ENCODE measurements around the gene MLKL.

The MLKL gene

GRCh38 chr16:74742051-74742481 lies 41.4 kb upstream of the MLKL start:
- TF ChIP-seq CTCF (IDR thresholded peaks at IDR 0.05; ENCODE audit: insufficient read depth, low read length) (no peak), GABPA (IDR thresholded peaks at IDR 0.05; ENCODE audit: low read depth) (no peak), REST (IDR thresholded peaks at IDR 0.05; ENCODE audit: insufficient replicate concordance, low read depth) (no peak), POLR2AphosphoS5 (IDR thresholded peaks at IDR 0.05; ENCODE audit: low read depth) (no peak), SPI1 (IDR thresholded peaks at IDR 0.05; ENCODE audit: borderline replicate concordance, low read depth) (no peak)
- no peak for DNase-seq (ENCODE audit: low read depth in 1 of 2, low spot score in 1 of 2)
- H3K4me3 ChIP-seq (replicated peaks; ENCODE audit: insufficient read depth, low read length) = no peak overlapping the region
- no peak overlapping the region for H3K27ac ChIP-seq (replicated peaks)
- no peaks in the 10 kb centered on the region for H3K27me3 ChIP-seq (ENCODE audit: insufficient read depth, poor library complexity, severe bottlenecking)

GRCh38 chr16:74740795-74741304 lies 40.2 kb upstream of the MLKL start:
- DNase-seq (ENCODE audit: low read depth in 1 of 2, low spot score in 1 of 2) = no peak
- no peak for TF ChIP-seq REST (IDR thresholded peaks at IDR 0.05; ENCODE audit: insufficient replicate concordance, low read depth)
- TF ChIP-seq SPI1 (IDR thresholded peaks at IDR 0.05; ENCODE audit: borderline replicate concordance, low read depth) = no peak
- no peak for TF ChIP-seq CTCF (IDR thresholded peaks at IDR 0.05; ENCODE audit: insufficient read depth, low read length)
- TF ChIP-seq POLR2AphosphoS5 (IDR thresholded peaks at IDR 0.05; ENCODE audit: low read depth) = no peak
- no peak for TF ChIP-seq GABPA (IDR thresholded peaks at IDR 0.05; ENCODE audit: low read depth)
- Histone ChIP-seq H3K4me3 (replicated peaks; ENCODE audit: insufficient read depth, low read length) (no peak overlapping the region), H3K27ac (replicated peaks) (no peak overlapping the region), H3K27me3 (ENCODE audit: insufficient read depth, poor library complexity, severe bottlenecking) (no peaks in the 10 kb centered on the region)

- TF ChIP-seq REST (IDR thresholded peaks at IDR 0.05; ENCODE audit: insufficient replicate concordance, low read depth) = no peak
- TF ChIP-seq GABPA (IDR thresholded peaks at IDR 0.05; ENCODE audit: low read depth) = no peak
- no peak overlapping the region for H3K4me3 ChIP-seq (replicated peaks; ENCODE audit: insufficient read depth, low read length)
- H3K27ac ChIP-seq (replicated peaks) = no peak overlapping the region
- no peaks in the 10 kb centered on the region for H3K27me3 ChIP-seq (ENCODE audit: insufficient read depth, poor library complexity, severe bottlenecking)
- no peak for DNase-seq (ENCODE audit: low read depth in 1 of 2, low spot score in 1 of 2)
Measured at GRCh38 chr16:74739275-74739674, 38.6 kb upstream of the MLKL start.

All from HL-60 (cell line).